Measurements from ENCODE around the gene LDLRAD4. TPM values are rescaled to one million over a fixed set of nuclear protein-coding genes. Genes with fewer than 3 reads are reported as not detected.

Gene LDLRAD4
- total and polyA plus RNA-seq, 8 donors, result 14.1 to 26.6 (median 18.8) TPM

GRCh38 chr18:13235421-13235831, 16.9 kb downstream of the LDLRAD4 start:
- Histone ChIP-seq H3K27ac (no peak overlapping the region), H3K36me3 (no peaks in the 10 kb centered on the region), H3K9me3 (no peaks in the 10 kb centered on the region), H3K4me3 (no peak overlapping the region), H3K4me1 (peaks cover 0 to 3% of the 10 kb centered on the region in 2 donors), H3K27me3 (no peaks in the 10 kb centered on the region)
- DNase-seq (no peak), ATAC-seq (peak; percentile 33)
- intact Hi-C loops (cut with DNase I), result no loop called here
- TF ChIP-seq, protein P1, sequence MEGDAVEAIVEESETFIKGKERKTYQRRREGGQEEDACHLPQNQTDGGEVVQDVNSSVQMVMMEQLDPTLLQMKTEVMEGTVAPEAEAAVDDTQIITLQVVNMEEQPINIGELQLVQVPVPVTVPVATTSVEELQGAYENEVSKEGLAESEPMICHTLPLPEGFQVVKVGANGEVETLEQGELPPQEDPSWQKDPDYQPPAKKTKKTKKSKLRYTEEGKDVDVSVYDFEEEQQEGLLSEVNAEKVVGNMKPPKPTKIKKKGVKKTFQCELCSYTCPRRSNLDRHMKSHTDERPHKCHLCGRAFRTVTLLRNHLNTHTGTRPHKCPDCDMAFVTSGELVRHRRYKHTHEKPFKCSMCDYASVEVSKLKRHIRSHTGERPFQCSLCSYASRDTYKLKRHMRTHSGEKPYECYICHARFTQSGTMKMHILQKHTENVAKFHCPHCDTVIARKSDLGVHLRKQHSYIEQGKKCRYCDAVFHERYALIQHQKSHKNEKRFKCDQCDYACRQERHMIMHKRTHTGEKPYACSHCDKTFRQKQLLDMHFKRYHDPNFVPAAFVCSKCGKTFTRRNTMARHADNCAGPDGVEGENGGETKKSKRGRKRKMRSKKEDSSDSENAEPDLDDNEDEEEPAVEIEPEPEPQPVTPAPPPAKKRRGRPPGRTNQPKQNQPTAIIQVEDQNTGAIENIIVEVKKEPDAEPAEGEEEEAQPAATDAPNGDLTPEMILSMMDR (IDR thresholded peaks at IDR 0.05), result no peak

DNA sequence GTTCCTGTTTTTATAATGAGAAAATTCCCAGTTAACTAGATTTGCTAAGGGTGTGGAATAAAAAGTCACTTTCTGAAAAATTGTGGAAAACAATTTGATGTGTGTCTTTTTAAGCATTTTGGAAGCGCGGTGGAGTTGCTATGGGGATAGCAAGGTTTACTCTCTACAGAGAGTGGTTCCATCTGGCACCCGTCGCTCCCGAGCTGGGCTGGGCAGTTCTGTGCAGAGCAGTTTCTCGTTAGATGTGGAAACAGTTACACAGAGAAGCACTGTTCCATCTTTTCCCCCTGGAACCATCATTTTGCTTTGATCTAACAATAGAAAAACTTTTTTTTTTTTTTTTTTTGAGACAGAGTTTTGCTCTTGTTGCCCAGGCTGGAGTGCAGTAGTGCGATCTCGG, 17.4 kb downstream of the LDLRAD4 start:
- Histone ChIP-seq H3K9me3 (no peaks in the 10 kb centered on the region), H3K27ac (no peak overlapping the region), H3K4me3 (no peak overlapping the region), H3K36me3 (no peaks in the 10 kb centered on the region), H3K27me3 (no peaks in the 10 kb centered on the region), H3K4me1 (peaks cover 0 to 3% of the 10 kb centered on the region in 2 donors)
- intact Hi-C loops (cut with DNase I), result no loop called here
- peak; percentile 81 for ATAC-seq
- TF ChIP-seq, protein P1 (IDR thresholded peaks at IDR 0.05), result no peak
- DNase-seq, result peak in 3 of 4 donors; percentile 57 to 88 (median 71)

GRCh38 chr18:13236411-13236810, 17.9 kb downstream of the LDLRAD4 start:
- no peak overlapping the region for H3K27ac ChIP-seq
- peaks cover 0 to 3% of the 10 kb centered on the region in 2 donors for H3K4me1 ChIP-seq
- no peak overlapping the region for H3K4me3 ChIP-seq
- DNase-seq, result no peak
- ATAC-seq, result no peak
- H3K36me3 ChIP-seq, result no peaks in the 10 kb centered on the region
- intact Hi-C loops (cut with DNase I), result no loop called here
- H3K9me3 ChIP-seq, result no peaks in the 10 kb centered on the region
- TF ChIP-seq, protein P1 (IDR thresholded peaks at IDR 0.05), result no peak
- H3K27me3 ChIP-seq, result no peaks in the 10 kb centered on the region

DNA sequence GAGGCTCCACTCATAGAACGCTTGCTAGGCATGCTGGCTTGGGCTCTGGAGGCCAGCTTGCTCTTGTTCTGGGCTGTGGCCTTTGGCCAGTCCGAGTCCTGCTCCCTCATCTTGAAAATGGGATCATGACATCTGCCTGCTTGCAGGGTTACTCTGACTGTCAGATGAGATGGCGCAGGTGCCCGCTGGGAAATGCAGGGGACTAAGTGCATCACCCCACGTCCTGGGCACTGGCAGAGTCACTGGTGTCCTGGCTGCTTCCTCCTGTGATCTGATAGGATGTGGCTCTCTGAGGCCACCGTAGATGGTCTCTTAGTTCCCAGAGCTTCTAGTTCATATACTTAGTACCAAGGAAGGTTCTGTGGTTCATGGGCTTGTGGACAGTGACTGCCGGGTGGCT, 18.5 kb downstream of the LDLRAD4 start:
- TF ChIP-seq, protein P1 (IDR thresholded peaks at IDR 0.05), result no peak
- H3K4me3 ChIP-seq, result no peak overlapping the region
- intact Hi-C loops (cut with DNase I), result no loop called here
- H3K4me1 ChIP-seq, result peaks cover 0 to 3% of the 10 kb centered on the region in 2 donors
- no peaks in the 10 kb centered on the region for H3K9me3 ChIP-seq
- ATAC-seq (no peak), DNase-seq (no peak)
- H3K36me3 ChIP-seq, result no peaks in the 10 kb centered on the region
- no peak overlapping the region for H3K27ac ChIP-seq
- no peaks in the 10 kb centered on the region for H3K27me3 ChIP-seq

- Histone ChIP-seq H3K36me3 (no peaks in the 10 kb centered on the region), H3K27ac (no peak overlapping the region), H3K4me3 (no peak overlapping the region), H3K4me1 (peaks cover 0 to 3% of the 10 kb centered on the region in 2 donors), H3K27me3 (no peaks in the 10 kb centered on the region), H3K9me3 (no peaks in the 10 kb centered on the region)
- ATAC-seq (no peak), DNase-seq (no peak)
- intact Hi-C loops (cut with DNase I), result no loop called here
- TF ChIP-seq, protein P1 (IDR thresholded peaks at IDR 0.05), result no peak
These were observed 19.1 kb downstream of the LDLRAD4 start for GRCh38 chr18:13237641-13238040.
